GM23338 (cell line): Measurements from ENCODE around the gene PLAGL1. TPM values are rescaled to one million over a fixed set of nuclear protein-coding genes. Genes with fewer than 3 reads are reported as not detected.

Experiments used
- ATAC-seq: fragments of 200-7000 bp; cut with Tn5 transposase; 3 replicates; pipeline ENCODE4 v1.9.1; 2020
- DNase-seq: peaks from one replicate; pipeline ENCODE4 v3.0.0-alpha.2; 2015; ENCODE audit warnings: low spot score
- H2AFZ ChIP-seq: fragments of 200-600 bp; sonication (generic); 2 replicates; pipeline ENCODE4 v1.8.0; 2016; ENCODE audit warnings: antibody characterized with exemption, mild to moderate bottlenecking, moderate library complexity
- H3F3A ChIP-seq: fragments of 200-600 bp; sonication (generic); replicated peaks from 2 replicates; pipeline ENCODE4 v1.8.0; 2017; ENCODE audit warnings: antibody characterized with exemption, mixed run types, low read depth
- H3K27ac ChIP-seq: fragments of 200-600 bp; sonication (generic); 2 replicates; pipeline ENCODE4 v1.6.1; 2016; ENCODE audit warnings: low read depth
- H3K27me3 ChIP-seq: fragments of 200-600 bp; sonication (generic); 2 replicates; pipeline ENCODE4 v1.8.0; 2016; ENCODE audit warnings: mild to moderate bottlenecking, mixed run types, moderate library complexity; ENCODE audit not compliant: insufficient read depth
- H3K36me3 ChIP-seq: fragments of 200-600 bp; sonication (generic); 2 replicates; pipeline ENCODE4 v1.8.0; 2016; ENCODE audit warnings: mild to moderate bottlenecking; ENCODE audit not compliant: insufficient read depth
- H3K4me1 ChIP-seq: fragments of 200-600 bp; sonication (generic); 2 replicates; pipeline ENCODE4 v1.8.0; 2016; ENCODE audit warnings: mild to moderate bottlenecking, moderate library complexity; ENCODE audit not compliant: insufficient read depth
- H3K4me2 ChIP-seq: fragments of 200-600 bp; sonication (generic); 2 replicates; pipeline ENCODE4 v1.7.1; 2017; ENCODE audit warnings: mixed run types
- H3K4me3 ChIP-seq: fragments of 200-600 bp; sonication (generic); 2 replicates; pipeline ENCODE4 v1.6.1; 2016; ENCODE audit warnings: mixed run types
- H3K79me2 ChIP-seq: fragments of 200-600 bp; sonication (generic); replicated peaks from 2 replicates; pipeline ENCODE4 v1.8.0; 2017; ENCODE audit warnings: mild to moderate bottlenecking; ENCODE audit not compliant: insufficient read depth
- H3K9me2 ChIP-seq: fragments of 200-600 bp; sonication (generic); 2 replicates; pipeline ENCODE4 v1.8.0; 2017; ENCODE audit not compliant: insufficient read depth
- H4K20me1 ChIP-seq: fragments of 200-600 bp; sonication (generic); replicated peaks from 2 replicates; pipeline ENCODE4 v1.8.0; 2017; ENCODE audit warnings: mild to moderate bottlenecking; ENCODE audit not compliant: insufficient read depth
- H3K27ac Mint-ChIP-seq: 2 replicates; pipeline ENCODE4 v1.8.0; 2020; ENCODE audit warnings: inconsistent platforms, mild to moderate bottlenecking, moderate library complexity, mixed read lengths
- H3K27me3 Mint-ChIP-seq: 3 replicates; pipeline ENCODE4 v1.8.0; 2022; ENCODE audit warnings: low read depth, mild to moderate bottlenecking, moderate library complexity, mixed read lengths, inconsistent platforms; ENCODE audit not compliant: insufficient read depth, poor library complexity
- H3K36me3 Mint-ChIP-seq: 3 replicates; pipeline ENCODE4 v1.8.0; 2021; ENCODE audit warnings: low read depth, mild to moderate bottlenecking, inconsistent platforms, moderate library complexity, mixed read lengths
- H3K4me1 Mint-ChIP-seq: 3 replicates; pipeline ENCODE4 v1.8.0; 2020; ENCODE audit warnings: mild to moderate bottlenecking, inconsistent platforms, mixed read lengths
- H3K4me3 Mint-ChIP-seq: 3 replicates; pipeline ENCODE4 v1.8.0; 2021; ENCODE audit warnings: moderate library complexity, mild to moderate bottlenecking, inconsistent platforms, mixed read lengths
- H3K9me3 Mint-ChIP-seq: 3 replicates; pipeline ENCODE4 v1.8.0; 2020; ENCODE audit warnings: moderate library complexity, mild to moderate bottlenecking, inconsistent platforms, mixed read lengths
- CREB1 ChIP-seq: fragments of 250-450 bp; sonication (Bioruptor Pico); IDR thresholded peaks from 2 replicates; pipeline ENCODE4 v1.5.0; 2020; ENCODE audit warnings: low read depth, mild to moderate bottlenecking, moderate library complexity
- CTCF ChIP-seq, 2 experiments: fragments of 200-600 bp in 1 of 2; sonication (generic) in 1 of 2; conservative IDR thresholded peaks; 2 replicates each; pipeline versions ENCODE4 v1.5.1 to v1.6.1; 2016 to 2017; ENCODE audit warnings: antibody characterized with exemption in 2 of 2, low read depth in 2 of 2, mild to moderate bottlenecking in 2 of 2, moderate library complexity in 1 of 2
- ETS1 ChIP-seq: IDR thresholded peaks from 2 replicates; pipeline ENCODE4 v1.6.1; 2016; ENCODE audit warnings: antibody characterized with exemption
- EZH2 ChIP-seq: fragments of 200-600 bp; sonication (generic); IDR thresholded peaks from one replicate; pipeline ENCODE4 v1.8.0; 2017; ENCODE audit warnings: antibody characterized with exemption, mild to moderate bottlenecking, low read depth; ENCODE audit not compliant: unreplicated experiment
- EZH2phosphoT487 ChIP-seq: fragments of 200-600 bp; sonication (generic); IDR thresholded peaks from one replicate; pipeline ENCODE4 v1.8.1; 2018; ENCODE audit warnings: antibody characterized with exemption; ENCODE audit not compliant: unreplicated experiment
- JUNB ChIP-seq: IDR thresholded peaks from one replicate; pipeline ENCODE4 v1.6.1; 2016; ENCODE audit warnings: antibody characterized with exemption; ENCODE audit not compliant: unreplicated experiment
- NANOG ChIP-seq: IDR thresholded peaks from 2 replicates; pipeline ENCODE4 v1.6.1; 2016; ENCODE audit warnings: antibody characterized with exemption, borderline replicate concordance
- POLR2AphosphoS5 ChIP-seq: IDR thresholded peaks from 2 replicates; pipeline ENCODE4 v1.6.1; 2016; ENCODE audit warnings: antibody characterized with exemption, low read depth
- REST ChIP-seq: IDR thresholded peaks from one replicate; pipeline ENCODE4 v1.6.1; 2018; ENCODE audit warnings: antibody characterized with exemption; ENCODE audit not compliant: unreplicated experiment
- STAT1 ChIP-seq: IDR thresholded peaks from one replicate; pipeline ENCODE4 v1.6.1; 2016; ENCODE audit warnings: antibody characterized with exemption; ENCODE audit not compliant: unreplicated experiment
- ZNF114 ChIP-seq: fragments of 250-450 bp; sonication (Bioruptor Pico); IDR thresholded peaks from 2 replicates; pipeline ENCODE4 v1.5.0; 2020; ENCODE audit warnings: mild to moderate bottlenecking, moderate library complexity
- polyA plus RNA-seq: library from polyadenylated mRNA; unstranded; fragments of >200 nt; fragmentation: Nextera tagmentation; extraction: Ambion mirVana; gene quantifications from 2 replicates; pipeline ENCODE4 v1.2.1, GENCODE V29; 2016
- total RNA-seq: library from RNA; depleted of rRNA; stranded (reverse); fragments of >200 nt; shearing (Covaris generic); gene quantifications from 2 replicates; pipeline ENCODE4 v1.2.3, GENCODE V29; 2014

Gene PLAGL1
- total and polyA plus RNA-seq, 2 experiments from 2014 or later, result 0.90 to 1.7 TPM

GRCh38 chr6:143961066-143961465 is 47.0 kb downstream of the PLAGL1 start:
- Histone ChIP-seq H3K36me3 (no peaks in the 10 kb centered on the region), H3K27ac (no peak overlapping the region), H3K79me2 (no peaks in the 10 kb centered on the region), H4K20me1 (peaks cover 5% of the 10 kb centered on the region; the same call in 1 of the 2 replicates), H3K4me1 (peaks cover 80% of the 10 kb centered on the region), H3K4me2 (peak overlapping the region; percentile 57), H3K4me3 (peak overlapping the region; percentile 13; the same call in 1 of the 2 replicates), H2AFZ (no peak overlapping the region), H3F3A (peaks cover 5% of the 10 kb centered on the region), H3K9me2 (no peaks in the 10 kb centered on the region), H3K27me3 (peaks cover 96% of the 10 kb centered on the region)
- no peaks in the 10 kb centered on the region for H3K36me3 Mint-ChIP-seq
- H3K4me1 Mint-ChIP-seq, result peaks cover 75% of the 10 kb centered on the region
- ATAC-seq, result no peak
- H3K27ac Mint-ChIP-seq, result no peak overlapping the region
- no peak overlapping the region for H3K4me3 Mint-ChIP-seq
- peak; percentile 58 for DNase-seq
- no peaks in the 10 kb centered on the region for H3K9me3 Mint-ChIP-seq
- peaks cover 88% of the 10 kb centered on the region for H3K27me3 Mint-ChIP-seq
- TF ChIP-seq REST (no peak), ZNF114 (CRISPR knock-in tag) (no peak), STAT1 (no peak), CREB1 (no peak), POLR2AphosphoS5 (no peak), CTCF (conservative IDR thresholded peaks at IDR 0.05; ENCODE audit: low read depth in 2 of 2) (no peak), JUNB (no peak), ETS1 (no peak), EZH2 (no peak), NANOG (no peak), EZH2phosphoT487 (no peak)
